Activated T-helper 1 cell treated with anti-CD3 and anti-CD28 coated beads, Interleukin-12 subunit alpha, Interleukin-12 subunit beta, Interleukin-2, Interleukin-4 antibody, amounts not matched to agents 30 ng/mL and 10 ng/mL and 1 ng/mL, durations not matched to agents 14 hours and 24 hours and 36 hours (primary cell): ENCODE data around the gene THADA. TPM values are rescaled to one million over a fixed set of nuclear protein-coding genes. Genes with fewer than 3 reads are reported as not detected.

Experiments
- DNase-seq: peaks from one replicate; pipeline ENCODE4 v3.0.0; 2021; ENCODE audit warnings: low spot score
- H3K27ac Mint-ChIP-seq: one replicate; pipeline ENCODE4 v1.8.0; 2021; ENCODE audit warnings: mild to moderate bottlenecking, mixed read lengths
- H3K27me3 Mint-ChIP-seq: one replicate; pipeline ENCODE4 v1.8.0; 2022; ENCODE audit warnings: mild to moderate bottlenecking, moderate library complexity, mixed read lengths; ENCODE audit not compliant: insufficient read depth
- H3K36me3 Mint-ChIP-seq: one replicate; pipeline ENCODE4 v1.8.0; 2021; ENCODE audit warnings: low read depth, mixed read lengths
- H3K4me1 Mint-ChIP-seq: one replicate; pipeline ENCODE4 v1.8.0; 2021; ENCODE audit warnings: low read depth, mixed read lengths
- H3K4me3 Mint-ChIP-seq: one replicate; pipeline ENCODE4 v1.8.0; 2021; ENCODE audit warnings: mild to moderate bottlenecking, moderate library complexity, mixed read lengths
- H3K9me3 Mint-ChIP-seq: one replicate; pipeline ENCODE4 v1.8.0; 2021; ENCODE audit warnings: mixed read lengths
- intact Hi-C: fragments of 100-400 bp; cut with micrococcal nuclease; formaldehyde crosslinking; loops from one replicate; pipeline ENCODE4 v1.15.1; 2024
- total RNA-seq: library from RNA; stranded (reverse); gene quantifications from 2 replicates; pipeline ENCODE4 v1.2.3, GENCODE V29; 2022

Gene THADA
- total RNA-seq, 1 donor from 2014 or later = 51.7 TPM

- Mint-ChIP-seq H3K4me3 (no peak overlapping the region), H3K27ac (no peak overlapping the region), H3K27me3 (peaks cover 2% of the 10 kb centered on the region), H3K4me1 (peaks cover 31% of the 10 kb centered on the region), H3K36me3 (peaks cover 2% of the 10 kb centered on the region), H3K9me3 (no peaks in the 10 kb centered on the region)
- intact Hi-C loops = no loop called here
- DNase-seq = no peak
These were observed 409.5 kb downstream of the THADA start for GRCh38 chr2:43186321-43186678.

GRCh38 chr2:43185146-43185545, 410.7 kb downstream of the THADA start:
- H3K4me1 Mint-ChIP-seq = peaks cover 40% of the 10 kb centered on the region
- peaks cover 2% of the 10 kb centered on the region for H3K36me3 Mint-ChIP-seq
- no peaks in the 10 kb centered on the region for H3K9me3 Mint-ChIP-seq
- no peak overlapping the region for H3K4me3 Mint-ChIP-seq
- DNase-seq = no peak
- H3K27ac Mint-ChIP-seq = peak overlapping the region; percentile 53
- peaks cover 2% of the 10 kb centered on the region for H3K27me3 Mint-ChIP-seq
- intact Hi-C loops = no loop called here

GRCh38 chr2:43184339-43184895, 411.4 kb downstream of the THADA start:
- H3K27me3 Mint-ChIP-seq = peaks cover 2% of the 10 kb centered on the region
- peaks cover 40% of the 10 kb centered on the region for H3K4me1 Mint-ChIP-seq
- no peaks in the 10 kb centered on the region for H3K9me3 Mint-ChIP-seq
- intact Hi-C loops = loop anchor here (1.0 kb wide), 3 partner anchors 10 to 25 kb away; no protein-coding TSS in a partner anchor
- peaks cover 2% of the 10 kb centered on the region for H3K36me3 Mint-ChIP-seq
- peak overlapping the region; percentile 48 for H3K4me3 Mint-ChIP-seq
- peak; percentile 45 for DNase-seq
- H3K27ac Mint-ChIP-seq = peak overlapping the region; percentile 86

- Mint-ChIP-seq H3K9me3 (no peaks in the 10 kb centered on the region), H3K36me3 (peaks cover 2% of the 10 kb centered on the region), H3K27ac (peak overlapping the region; percentile 51), H3K27me3 (peaks cover 2% of the 10 kb centered on the region), H3K4me3 (no peak overlapping the region), H3K4me1 (peaks cover 47% of the 10 kb centered on the region)
- no peak for DNase-seq
- intact Hi-C loops = loop anchor here (1.0 kb wide), 3 partner anchors 9 to 24 kb away; no protein-coding TSS in a partner anchor
These were observed 412.1 kb downstream of the THADA start for GRCh38 chr2:43183743-43184142.

GRCh38 chr2:43180897-43181296, 414.9 kb downstream of the THADA start:
- Mint-ChIP-seq H3K36me3 (peaks cover 2% of the 10 kb centered on the region), H3K4me1 (peaks cover 69% of the 10 kb centered on the region), H3K27ac (peak overlapping the region; percentile 14), H3K9me3 (no peaks in the 10 kb centered on the region), H3K4me3 (no peak overlapping the region), H3K27me3 (peaks cover 2% of the 10 kb centered on the region)
- no peak for DNase-seq
- intact Hi-C loops = no loop called here

Other genes with a start within 250 kb of the THADA start
- 0.12 and 0.13 TPM in 2 replicates for gene PLEKHH2, start 41.2 kb upstream of the THADA start, total RNA-seq
- gene C1GALT1C1L, start 80.4 kb upstream of the THADA start, total RNA-seq = not detected in 2 replicates
- 6.2 and 6.6 TPM in 2 replicates for gene DYNC2LI1, start 178.0 kb upstream of the THADA start, total RNA-seq
- not detected in 2 replicates for gene ABCG5, start 242.8 kb upstream of the THADA start, total RNA-seq
- gene ABCG8, start 242.9 kb upstream of the THADA start, total RNA-seq = 0.13 TPM in 1 of 2 replicates, not detected in the other